ENCODE measurements around the gene CREM.

The CREM gene

DNA sequence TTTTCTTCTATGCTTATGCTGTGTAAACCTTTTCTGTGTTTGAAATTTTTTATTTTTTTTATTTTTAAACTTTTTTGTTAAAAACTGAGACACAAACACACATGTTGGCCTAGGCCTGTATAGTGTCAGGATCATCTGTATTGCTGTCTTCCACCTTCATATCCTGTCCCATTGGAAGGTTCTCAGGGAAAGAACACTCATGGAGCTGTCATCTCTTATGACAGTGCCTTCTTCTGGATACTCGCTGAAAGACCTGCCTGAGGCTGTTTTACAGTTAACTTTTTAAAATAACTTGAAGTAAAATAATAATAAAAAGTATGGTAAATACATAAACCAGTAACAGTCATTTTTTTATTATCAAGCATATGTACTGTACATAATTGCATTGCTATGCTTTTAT lies 34.1 kb downstream of the CREM start:
- DNase-seq (ENCODE audit: extremely low read depth, low read depth), result no peak
- TF ChIP-seq, protein P1, sequence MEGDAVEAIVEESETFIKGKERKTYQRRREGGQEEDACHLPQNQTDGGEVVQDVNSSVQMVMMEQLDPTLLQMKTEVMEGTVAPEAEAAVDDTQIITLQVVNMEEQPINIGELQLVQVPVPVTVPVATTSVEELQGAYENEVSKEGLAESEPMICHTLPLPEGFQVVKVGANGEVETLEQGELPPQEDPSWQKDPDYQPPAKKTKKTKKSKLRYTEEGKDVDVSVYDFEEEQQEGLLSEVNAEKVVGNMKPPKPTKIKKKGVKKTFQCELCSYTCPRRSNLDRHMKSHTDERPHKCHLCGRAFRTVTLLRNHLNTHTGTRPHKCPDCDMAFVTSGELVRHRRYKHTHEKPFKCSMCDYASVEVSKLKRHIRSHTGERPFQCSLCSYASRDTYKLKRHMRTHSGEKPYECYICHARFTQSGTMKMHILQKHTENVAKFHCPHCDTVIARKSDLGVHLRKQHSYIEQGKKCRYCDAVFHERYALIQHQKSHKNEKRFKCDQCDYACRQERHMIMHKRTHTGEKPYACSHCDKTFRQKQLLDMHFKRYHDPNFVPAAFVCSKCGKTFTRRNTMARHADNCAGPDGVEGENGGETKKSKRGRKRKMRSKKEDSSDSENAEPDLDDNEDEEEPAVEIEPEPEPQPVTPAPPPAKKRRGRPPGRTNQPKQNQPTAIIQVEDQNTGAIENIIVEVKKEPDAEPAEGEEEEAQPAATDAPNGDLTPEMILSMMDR (IDR thresholded peaks at IDR 0.05; ENCODE audit: low read depth, low read length), result no peak

DNA sequence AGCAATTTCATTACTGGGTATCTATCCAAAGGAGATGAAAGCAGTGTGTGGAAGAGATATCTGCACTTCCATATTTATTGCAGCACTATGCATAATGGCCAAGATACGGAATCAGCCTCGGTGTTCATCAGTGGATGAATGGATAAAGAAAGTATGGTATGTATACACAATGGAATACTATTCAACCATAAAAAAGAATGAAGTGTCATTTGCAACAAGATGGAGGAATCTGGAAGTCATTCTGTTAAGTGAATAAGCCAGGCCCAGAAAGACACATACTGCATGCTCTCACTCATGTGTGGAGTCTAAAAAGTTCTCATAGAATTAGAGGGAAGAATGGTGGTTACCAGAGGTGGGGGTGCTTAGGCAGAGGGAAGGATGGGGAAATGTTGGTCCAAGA lies 35.3 kb downstream of the CREM start:
- no peak for DNase-seq (ENCODE audit: extremely low read depth, low read depth)
- TF ChIP-seq, protein P1 (IDR thresholded peaks at IDR 0.05; ENCODE audit: low read depth, low read length), result no peak

DNA sequence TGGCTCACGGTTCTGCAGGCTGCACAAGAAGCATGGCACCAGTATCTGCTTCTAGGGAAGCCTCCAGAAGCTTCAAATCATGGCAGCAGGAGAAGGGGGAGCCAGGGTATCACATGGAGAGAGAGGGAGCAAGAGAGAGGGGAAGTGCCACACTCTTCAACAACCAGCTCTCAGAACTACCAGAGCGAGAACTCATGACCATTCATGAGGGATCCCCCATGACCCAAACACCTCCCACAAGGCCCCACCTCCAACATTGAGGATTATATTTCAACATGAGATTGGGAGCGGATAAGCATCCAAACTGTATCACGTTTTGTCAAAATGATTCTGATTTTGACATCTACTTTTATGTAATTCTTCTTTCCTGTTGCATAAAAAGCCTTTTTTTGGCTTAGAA lies 38.5 kb downstream of the CREM start:
- DNase-seq (ENCODE audit: extremely low read depth, low read depth), result no peak
- TF ChIP-seq, protein P1 (IDR thresholded peaks at IDR 0.05; ENCODE audit: low read depth, low read length), result no peak

DNA sequence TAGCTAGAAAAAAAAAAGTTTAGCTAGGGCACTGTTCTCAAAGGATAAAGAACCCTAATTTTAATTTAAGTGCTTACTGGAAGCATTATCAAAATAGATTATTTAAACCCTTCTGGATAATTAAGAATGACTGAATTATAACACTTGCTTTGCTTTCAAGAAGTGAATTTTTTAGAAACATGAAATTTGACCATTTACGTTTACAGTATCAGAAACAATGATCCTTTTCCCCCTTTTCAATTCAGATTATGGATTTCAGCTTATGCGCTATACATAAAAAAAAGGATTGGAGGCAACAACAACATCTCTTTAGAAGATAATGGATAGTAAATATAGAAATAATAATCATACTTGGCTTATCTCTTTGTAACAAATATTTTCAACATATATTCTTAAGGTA lies 39.2 kb downstream of the CREM start:
- no peak for DNase-seq (ENCODE audit: extremely low read depth, low read depth)
- TF ChIP-seq, protein P1 (IDR thresholded peaks at IDR 0.05; ENCODE audit: low read depth, low read length), result no peak

DNA sequence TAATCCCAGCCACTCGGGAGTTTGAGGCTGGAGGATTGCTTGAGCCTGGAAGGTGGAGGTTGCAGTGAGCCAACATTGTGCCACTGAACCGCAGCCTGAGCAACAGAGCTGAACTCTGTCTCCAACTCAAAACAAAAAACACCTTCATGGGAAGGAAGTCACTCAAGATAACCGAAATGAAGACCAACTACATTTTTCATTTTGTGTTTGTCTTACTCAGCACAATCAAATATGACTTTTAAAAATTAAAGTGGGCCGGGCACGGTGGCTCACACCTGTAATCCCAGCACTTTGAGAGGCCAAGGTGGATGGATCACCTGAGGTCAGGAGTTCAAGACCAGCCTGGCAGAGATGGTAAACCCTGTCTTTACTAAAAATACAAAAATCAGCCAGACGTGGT lies 40.0 kb downstream of the CREM start:
- TF ChIP-seq, protein P1 (IDR thresholded peaks at IDR 0.05; ENCODE audit: low read depth, low read length), result no peak
- DNase-seq (ENCODE audit: extremely low read depth, low read depth), result no peak

DNA sequence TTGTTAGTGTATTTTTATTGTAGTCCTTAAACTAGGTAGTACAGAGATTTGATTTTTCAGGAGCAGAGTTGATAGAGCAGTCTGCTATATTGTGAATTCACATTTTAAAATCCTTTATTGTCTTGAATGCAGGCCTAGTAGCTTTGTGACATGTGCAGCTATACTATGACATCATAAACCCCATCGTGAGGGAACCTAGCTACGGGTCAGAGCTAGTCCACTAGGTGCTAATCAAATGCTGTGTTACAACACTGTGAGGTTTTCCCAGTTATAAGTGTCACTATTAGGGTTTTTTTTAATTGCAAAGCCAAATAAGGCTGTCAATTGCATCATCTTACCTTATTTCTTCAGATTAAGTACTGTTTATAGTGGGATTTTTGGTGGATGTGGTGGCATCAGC lies 40.7 kb downstream of the CREM start:
- TF ChIP-seq, protein P1 (IDR thresholded peaks at IDR 0.05; ENCODE audit: low read depth, low read length), result no peak
- DNase-seq (ENCODE audit: extremely low read depth, low read depth), result no peak

DNA sequence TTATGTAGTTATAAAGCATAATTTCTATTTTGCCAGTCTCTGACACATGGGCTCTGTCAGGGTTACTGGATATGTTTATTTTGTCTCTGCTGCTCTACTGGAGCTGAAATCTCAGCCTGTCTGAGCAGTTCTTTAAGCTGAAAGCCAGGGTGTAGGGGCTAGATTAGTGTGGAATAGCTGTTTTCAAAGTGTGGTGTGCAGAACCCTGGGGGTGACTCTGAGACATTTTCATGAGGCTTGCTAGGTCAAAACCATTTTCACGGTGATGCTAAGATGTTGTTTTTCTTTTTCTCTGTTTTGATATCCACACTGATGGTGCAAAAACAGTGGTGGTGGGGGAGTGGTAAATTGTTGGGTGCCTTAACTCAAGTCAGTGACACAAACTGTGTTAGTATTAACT lies 45.5 kb downstream of the CREM start:
- no peak for DNase-seq (ENCODE audit: extremely low read depth, low read depth)
- TF ChIP-seq, protein P1 (IDR thresholded peaks at IDR 0.05; ENCODE audit: low read depth, low read length), result no peak

Data from AG09319 (cell line).